ENCODE results near the gene ATP2A2.
"Not testable (repeated sequence)": the region's sequence is repeated elsewhere in the genome, so short reads cannot be mapped to it uniquely, and the experiment has no call there.

Gene ATP2A2

GRCh38 chr12:110349514-110350151 is 68.6 kb downstream of the ATP2A2 start:
- Histone ChIP-seq H3K27ac (ENCODE audit: insufficient read depth, low read length, poor library complexity, severe bottlenecking) (no peak overlapping the region), H3K4me3 (ENCODE audit: insufficient read depth, low read depth, low read length, poor library complexity, severe bottlenecking) (no peak overlapping the region), H3K27me3 (replicated peaks; ENCODE audit: control insufficient read depth, insufficient read depth, low read length, poor library complexity, severe bottlenecking) (no peaks in the 10 kb centered on the region), H3K4me1 (ENCODE audit: control insufficient read depth, insufficient read depth, low read length, poor library complexity, severe bottlenecking) (peaks cover 10% of the 10 kb centered on the region), H3K36me3 (ENCODE audit: control insufficient read depth, insufficient read depth, low read length) (peaks cover 30% of the 10 kb centered on the region), H3K9me3 (ENCODE audit: control insufficient read depth, low read length) (no peaks in the 10 kb centered on the region)
- peak in 1 of 3 donors; percentile 1 for DNase-seq

DNA sequence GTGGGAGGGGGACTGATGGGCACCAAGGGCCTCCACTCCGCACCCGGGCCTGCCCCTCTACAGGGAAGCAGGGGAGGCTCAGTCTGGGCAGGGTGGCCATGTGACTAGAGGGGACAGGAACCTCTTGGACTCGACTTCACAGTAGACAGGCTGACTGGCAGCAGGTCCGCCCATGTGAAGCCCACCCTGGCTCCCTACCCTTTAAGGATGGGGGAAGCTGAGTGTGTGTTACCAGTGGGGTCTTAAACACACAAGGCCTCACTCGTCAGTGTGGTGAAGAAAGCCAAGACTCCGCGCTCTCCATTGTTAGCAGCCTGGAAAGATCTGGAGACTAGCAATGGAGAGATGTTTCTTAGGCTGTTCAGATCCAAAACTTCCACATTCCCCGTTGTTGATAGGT is 70.1 kb downstream of the ATP2A2 start:
- DNase-seq: no peak
- H3K27ac ChIP-seq (ENCODE audit: insufficient read depth, low read length, poor library complexity, severe bottlenecking): no peak overlapping the region
- H3K36me3 ChIP-seq (ENCODE audit: control insufficient read depth, insufficient read depth, low read length): peaks cover 16% of the 10 kb centered on the region

GRCh38 chr12:110352401-110352800 is 71.4 kb downstream of the ATP2A2 start:
- no peak for DNase-seq
- Histone ChIP-seq H3K36me3 (ENCODE audit: control insufficient read depth, insufficient read depth, low read length) (peaks cover 7% of the 10 kb centered on the region), H3K27ac (ENCODE audit: insufficient read depth, low read length, poor library complexity, severe bottlenecking) (no peak overlapping the region), H3K27me3 (replicated peaks; ENCODE audit: control insufficient read depth, insufficient read depth, low read length, poor library complexity, severe bottlenecking) (no peaks in the 10 kb centered on the region), H3K9me3 (ENCODE audit: control insufficient read depth, low read length) (no peaks in the 10 kb centered on the region), H3K4me1 (ENCODE audit: control insufficient read depth, insufficient read depth, low read length, poor library complexity, severe bottlenecking) (peaks cover 10% of the 10 kb centered on the region), H3K4me3 (ENCODE audit: insufficient read depth, low read depth, low read length, poor library complexity, severe bottlenecking) (no peak overlapping the region)

More for the DNA sequence above, 70.1 kb downstream of the ATP2A2 start:
- Histone ChIP-seq H3K27me3 (replicated peaks; ENCODE audit: control insufficient read depth, insufficient read depth, low read length, poor library complexity, severe bottlenecking) (no peaks in the 10 kb centered on the region), H3K9me3 (ENCODE audit: control insufficient read depth, low read length) (no peaks in the 10 kb centered on the region), H3K4me3 (ENCODE audit: insufficient read depth, low read depth, low read length, poor library complexity, severe bottlenecking) (no peak overlapping the region), H3K4me1 (ENCODE audit: control insufficient read depth, insufficient read depth, low read length, poor library complexity, severe bottlenecking) (peaks cover 10% of the 10 kb centered on the region)

GRCh38 chr12:110353211-110353965 is 72.3 kb downstream of the ATP2A2 start:
- no peaks in the 10 kb centered on the region for H3K36me3 ChIP-seq (ENCODE audit: control insufficient read depth, insufficient read depth, low read length)
- no peaks in the 10 kb centered on the region for H3K27me3 ChIP-seq (replicated peaks; ENCODE audit: control insufficient read depth, insufficient read depth, low read length, poor library complexity, severe bottlenecking)
- no peak overlapping the region for H3K4me3 ChIP-seq (ENCODE audit: insufficient read depth, low read depth, low read length, poor library complexity, severe bottlenecking)
- H3K27ac ChIP-seq (ENCODE audit: insufficient read depth, low read length, poor library complexity, severe bottlenecking): no peak overlapping the region
- no peak for DNase-seq
- H3K4me1 ChIP-seq (ENCODE audit: control insufficient read depth, insufficient read depth, low read length, poor library complexity, severe bottlenecking): peaks cover 10% of the 10 kb centered on the region
- no peaks in the 10 kb centered on the region for H3K9me3 ChIP-seq (ENCODE audit: control insufficient read depth, low read length)

- H3K27me3 ChIP-seq (replicated peaks; ENCODE audit: control insufficient read depth, insufficient read depth, low read length, poor library complexity, severe bottlenecking): no peaks in the 10 kb centered on the region
- H3K9me3 ChIP-seq (ENCODE audit: control insufficient read depth, low read length): no peaks in the 10 kb centered on the region
- H3K27ac ChIP-seq (ENCODE audit: insufficient read depth, low read length, poor library complexity, severe bottlenecking): no peak overlapping the region
- DNase-seq: no peak
- no peak overlapping the region for H3K4me3 ChIP-seq (ENCODE audit: insufficient read depth, low read depth, low read length, poor library complexity, severe bottlenecking)
- peaks cover 6% of the 10 kb centered on the region for H3K4me1 ChIP-seq (ENCODE audit: control insufficient read depth, insufficient read depth, low read length, poor library complexity, severe bottlenecking)
- no peaks in the 10 kb centered on the region for H3K36me3 ChIP-seq (ENCODE audit: control insufficient read depth, insufficient read depth, low read length)
Measured at GRCh38 chr12:110354172-110354780, 73.2 kb downstream of the ATP2A2 start.

DNA sequence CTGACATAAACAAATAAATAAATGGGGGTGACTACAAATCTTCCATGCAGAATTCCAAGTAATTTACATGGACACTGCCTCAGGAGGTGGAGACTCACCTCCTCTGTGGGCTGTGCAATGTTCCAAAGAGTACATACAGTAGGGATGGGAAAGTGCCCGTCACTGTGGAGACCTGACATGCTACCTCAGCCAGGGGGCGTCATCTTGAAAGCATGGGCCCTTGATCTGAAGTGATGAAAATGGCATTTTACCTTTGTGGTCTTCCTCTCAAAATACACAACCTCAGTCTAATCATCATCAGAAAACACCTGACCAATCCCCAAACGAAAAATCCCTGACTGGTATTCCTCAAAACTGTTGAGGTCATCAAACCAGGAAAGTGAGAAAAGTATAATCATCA is 74.0 kb downstream of the ATP2A2 start:
- no peak for DNase-seq
- no peaks in the 10 kb centered on the region for H3K4me1 ChIP-seq (ENCODE audit: control insufficient read depth, insufficient read depth, low read length, poor library complexity, severe bottlenecking)
- H3K36me3 ChIP-seq (ENCODE audit: control insufficient read depth, insufficient read depth, low read length): no peaks in the 10 kb centered on the region
- H3K27ac ChIP-seq (ENCODE audit: insufficient read depth, low read length, poor library complexity, severe bottlenecking): no peak overlapping the region
- no peak overlapping the region for H3K4me3 ChIP-seq (ENCODE audit: insufficient read depth, low read depth, low read length, poor library complexity, severe bottlenecking)
- H3K9me3 ChIP-seq (ENCODE audit: control insufficient read depth, low read length): no peaks in the 10 kb centered on the region
- no peaks in the 10 kb centered on the region for H3K27me3 ChIP-seq (replicated peaks; ENCODE audit: control insufficient read depth, insufficient read depth, low read length, poor library complexity, severe bottlenecking)

- not testable (repeated sequence) for H3K4me3 ChIP-seq (ENCODE audit: insufficient read depth, low read depth, low read length, poor library complexity, severe bottlenecking); H3K27me3 ChIP-seq (replicated peaks; ENCODE audit: control insufficient read depth, insufficient read depth, low read length, poor library complexity, severe bottlenecking); H3K27ac ChIP-seq (ENCODE audit: insufficient read depth, low read length, poor library complexity, severe bottlenecking); H3K36me3 ChIP-seq (ENCODE audit: control insufficient read depth, insufficient read depth, low read length); H3K9me3 ChIP-seq (ENCODE audit: control insufficient read depth, low read length); DNase-seq; H3K4me1 ChIP-seq (ENCODE audit: control insufficient read depth, insufficient read depth, low read length, poor library complexity, severe bottlenecking)
Measured at GRCh38 chr12:110358384-110359097, 77.5 kb downstream of the ATP2A2 start.

GRCh38 chr12:110361216-110361615 is 80.2 kb downstream of the ATP2A2 start:
- Histone ChIP-seq H3K4me1 (ENCODE audit: control insufficient read depth, insufficient read depth, low read length, poor library complexity, severe bottlenecking) (no peaks in the 10 kb centered on the region), H3K4me3 (ENCODE audit: insufficient read depth, low read depth, low read length, poor library complexity, severe bottlenecking) (no peak overlapping the region), H3K36me3 (ENCODE audit: control insufficient read depth, insufficient read depth, low read length) (no peaks in the 10 kb centered on the region), H3K27me3 (replicated peaks; ENCODE audit: control insufficient read depth, insufficient read depth, low read length, poor library complexity, severe bottlenecking) (no peaks in the 10 kb centered on the region), H3K9me3 (ENCODE audit: control insufficient read depth, low read length) (no peaks in the 10 kb centered on the region), H3K27ac (ENCODE audit: insufficient read depth, low read length, poor library complexity, severe bottlenecking) (no peak overlapping the region)
- DNase-seq: no peak

DNA sequence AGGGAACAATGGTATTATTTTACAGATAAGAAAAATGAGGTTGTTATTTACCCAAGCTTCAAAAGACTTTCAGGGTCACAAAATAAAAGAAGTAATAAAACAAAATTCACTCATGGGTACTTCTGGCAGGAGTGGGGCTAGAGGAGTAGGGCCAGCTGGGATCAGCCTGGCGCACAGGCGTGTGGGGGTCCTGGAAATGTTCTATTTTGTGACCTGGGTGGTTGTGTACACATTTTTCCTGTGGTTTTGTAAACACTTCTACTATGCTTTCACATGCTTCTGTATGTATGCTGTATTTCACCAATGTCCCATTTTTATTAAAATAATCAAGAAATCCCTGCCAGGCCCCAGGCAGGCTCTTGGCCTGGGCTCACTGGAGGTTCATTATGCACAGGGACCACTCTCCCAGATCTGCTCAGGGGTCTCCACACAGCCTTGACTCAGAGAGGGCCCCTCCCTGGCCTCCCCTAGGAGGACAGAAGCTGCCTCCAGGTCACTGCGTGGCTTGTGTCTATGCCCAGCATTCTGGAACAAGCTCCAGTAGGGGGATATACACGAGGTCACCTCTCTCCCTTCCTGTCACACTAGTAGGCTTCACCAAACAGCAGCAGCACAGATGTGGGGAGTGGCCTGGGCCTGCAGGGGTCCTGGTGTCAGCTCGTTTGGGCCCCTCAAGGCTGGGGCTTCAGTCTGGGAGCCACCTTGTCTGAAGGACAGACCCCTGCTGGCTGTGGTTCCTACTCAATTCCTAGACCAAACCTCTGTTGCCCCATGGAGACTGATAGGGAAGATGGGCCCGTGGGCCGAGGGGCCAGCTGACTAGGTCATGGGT is 84.7 kb downstream of the ATP2A2 start:
- Histone ChIP-seq H3K27ac (ENCODE audit: insufficient read depth, low read length, poor library complexity, severe bottlenecking) (no peak overlapping the region), H3K27me3 (replicated peaks; ENCODE audit: control insufficient read depth, insufficient read depth, low read length, poor library complexity, severe bottlenecking) (no peaks in the 10 kb centered on the region), H3K36me3 (ENCODE audit: control insufficient read depth, insufficient read depth, low read length) (no peaks in the 10 kb centered on the region), H3K4me1 (ENCODE audit: control insufficient read depth, insufficient read depth, low read length, poor library complexity, severe bottlenecking) (no peaks in the 10 kb centered on the region), H3K4me3 (ENCODE audit: insufficient read depth, low read depth, low read length, poor library complexity, severe bottlenecking) (no peak overlapping the region), H3K9me3 (ENCODE audit: control insufficient read depth, low read length) (no peaks in the 10 kb centered on the region)
- no peak for DNase-seq
